Esophagus muscularis mucosa (tissue), 4 donors: ENCODE results near the gene FOXO6. TPM values are rescaled to one million over a fixed set of nuclear protein-coding genes. Genes with fewer than 3 reads are reported as not detected.

Source experiments
- DNase-seq: peaks from one replicate; pipeline ENCODE4 v3.0.0-alpha.2; 2017; ENCODE audit errors: extremely low spot score
- H3K27ac ChIP-seq, 4 donors: fragments of 200-600 bp; sonication (generic); replicated peaks in 1 of 4; 1 replicate in 3 of 4; 2 replicates in 1 of 4; pipeline ENCODE4 v1.5.1; 2016 to 2019; ENCODE audit warnings: mild to moderate bottlenecking in 1 of 4
- H3K27me3 ChIP-seq, 4 donors: fragments of 200-600 bp; sonication (generic); one replicate each; pipeline versions ENCODE4 v1.5.1 to v1.6.0; 2016 to 2019
- H3K36me3 ChIP-seq, 4 donors: fragments of 200-600 bp; sonication (generic); one replicate each; pipeline ENCODE4 v1.5.1; 2016 to 2019
- H3K4me1 ChIP-seq, 4 donors: fragments of 200-600 bp; sonication (generic); one replicate each; pipeline ENCODE4 v1.5.1; 2016 to 2019
- H3K4me3 ChIP-seq, 4 donors: fragments of 200-600 bp; sonication (generic); 1 replicate in 2 of 4; 2 replicates in 2 of 4; pipeline ENCODE4 v1.5.1; 2016 to 2019; ENCODE audit warnings: mild to moderate bottlenecking in 4 of 4, moderate library complexity in 1 of 4
- H3K9me3 ChIP-seq, 4 donors: fragments of 200-600 bp; sonication (generic); 1 replicate in 3 of 4; 2 replicates in 1 of 4; pipeline ENCODE4 v1.5.1; 2016 to 2019
- EP300 ChIP-seq: sonication (generic); formaldehyde crosslinking; IDR thresholded peaks from one replicate; pipeline ENCODE4 v1.6.1; 2017; ENCODE audit warnings: antibody characterized with exemption
- POLR2A ChIP-seq: fragments of 450-650 bp; IDR thresholded peaks from one replicate; pipeline ENCODE4 v1.6.1; 2017; ENCODE audit warnings: antibody characterized with exemption, moderate library complexity, mild to moderate bottlenecking, low read depth
- POLR2AphosphoS5 ChIP-seq, 2 donors: sonication (generic); formaldehyde crosslinking; IDR thresholded peaks; one replicate each; pipeline ENCODE4 v1.6.1; 2017; ENCODE audit warnings: antibody characterized with exemption in 2 of 2
- WGBS: methylation state at CpG from one replicate; pipeline ENCODE4 v1.1.5; 2018; 5-methylcytosine and 5-hydroxymethylcytosine counted together
- intact Hi-C: fragments of 100-400 bp; cut with DNase I; formaldehyde crosslinking; loops from one replicate; pipeline ENCODE4 v1.15.1; 2023
- total RNA-seq, 4 donors: library from RNA; depleted of rRNA; stranded (reverse); fragments of >200 nt; gene quantifications; one replicate each; pipeline versions ENCODE4 v1.1.0 to v1.2.1, GENCODE V29; 2016
- TF ChIP-seq, protein P1 (sequence below), 3 experiments: fragments of 200-600 bp in 2 of 3; fragments of 450-650 bp in 1 of 3; sonication (generic) in 2 of 3; IDR thresholded peaks; one replicate each; pipeline ENCODE4 v1.5.1; 2017 to 2019; ENCODE audit warnings: antibody characterized with exemption in 3 of 3, mild to moderate bottlenecking in 2 of 3, moderate library complexity in 1 of 3

Gene FOXO6
- total RNA-seq, 4 donors from 2014 or later = 0.33 to 1.3 (median 0.53) TPM

DNA sequence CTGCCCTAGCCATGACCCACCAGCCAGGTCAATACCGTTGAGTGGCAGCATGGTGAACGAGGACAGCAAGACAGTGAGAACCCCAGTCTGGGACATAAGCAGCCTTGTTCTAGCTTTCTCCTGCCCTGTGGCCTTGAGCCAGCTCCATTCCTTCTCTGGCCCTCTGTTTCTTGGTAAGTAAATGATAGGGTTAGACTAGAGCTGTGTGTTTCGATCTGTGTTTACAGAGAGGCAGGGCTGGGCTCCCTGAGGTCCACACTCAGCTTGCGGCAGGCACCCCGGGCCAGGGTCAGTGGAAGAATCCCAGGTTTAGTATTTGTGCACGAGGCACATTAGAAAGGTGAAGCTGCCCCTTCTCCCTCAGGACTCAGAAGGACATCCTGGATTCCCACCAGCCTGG lies 27.3 kb downstream of the FOXO6 start:
- Histone ChIP-seq H3K27ac (peak overlapping the region; percentile 39 to 57 (median 47)), H3K9me3 (no peaks in the 10 kb centered on the region), H3K4me3 (no peak overlapping the region), H3K36me3 (no peaks in the 10 kb centered on the region), H3K27me3 (no peaks in the 10 kb centered on the region), H3K4me1 (peaks cover 16 to 49% (median 34%) of the 10 kb centered on the region in 4 donors)
- 34% methylated on average over 6 of the region's 6 CpGs for WGBS
- no peak for DNase-seq
- intact Hi-C loops = no loop called here
- TF ChIP-seq, protein P1, sequence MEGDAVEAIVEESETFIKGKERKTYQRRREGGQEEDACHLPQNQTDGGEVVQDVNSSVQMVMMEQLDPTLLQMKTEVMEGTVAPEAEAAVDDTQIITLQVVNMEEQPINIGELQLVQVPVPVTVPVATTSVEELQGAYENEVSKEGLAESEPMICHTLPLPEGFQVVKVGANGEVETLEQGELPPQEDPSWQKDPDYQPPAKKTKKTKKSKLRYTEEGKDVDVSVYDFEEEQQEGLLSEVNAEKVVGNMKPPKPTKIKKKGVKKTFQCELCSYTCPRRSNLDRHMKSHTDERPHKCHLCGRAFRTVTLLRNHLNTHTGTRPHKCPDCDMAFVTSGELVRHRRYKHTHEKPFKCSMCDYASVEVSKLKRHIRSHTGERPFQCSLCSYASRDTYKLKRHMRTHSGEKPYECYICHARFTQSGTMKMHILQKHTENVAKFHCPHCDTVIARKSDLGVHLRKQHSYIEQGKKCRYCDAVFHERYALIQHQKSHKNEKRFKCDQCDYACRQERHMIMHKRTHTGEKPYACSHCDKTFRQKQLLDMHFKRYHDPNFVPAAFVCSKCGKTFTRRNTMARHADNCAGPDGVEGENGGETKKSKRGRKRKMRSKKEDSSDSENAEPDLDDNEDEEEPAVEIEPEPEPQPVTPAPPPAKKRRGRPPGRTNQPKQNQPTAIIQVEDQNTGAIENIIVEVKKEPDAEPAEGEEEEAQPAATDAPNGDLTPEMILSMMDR (IDR thresholded peaks at IDR 0.05) = no peak
- TF ChIP-seq POLR2A (no peak), POLR2AphosphoS5 (IDR thresholded peaks at IDR 0.05) (no peak), EP300 (no peak)

DNA sequence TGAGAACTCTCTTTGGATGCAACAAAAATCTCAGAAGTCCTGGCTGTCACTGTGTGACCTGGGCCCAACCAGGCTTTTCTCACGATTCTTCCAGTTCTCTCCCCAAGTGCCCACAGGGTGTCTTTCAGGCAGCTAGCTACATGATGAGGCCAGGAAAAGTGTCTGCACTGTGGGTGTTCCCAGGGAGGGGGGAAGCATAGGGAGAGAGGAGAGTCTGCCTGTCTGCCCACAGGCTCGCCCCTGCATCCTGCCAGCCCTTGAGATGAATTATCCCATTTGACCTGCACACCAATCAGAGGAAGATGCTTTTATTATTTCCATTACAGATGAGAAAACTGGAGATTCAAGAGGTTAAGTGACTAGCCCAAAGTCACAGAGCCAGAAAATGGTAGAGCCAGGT lies 27.8 kb downstream of the FOXO6 start:
- peak overlapping the region in 1 of 4 donors; percentile 51 for H3K27ac ChIP-seq
- no peaks in the 10 kb centered on the region for H3K9me3 ChIP-seq
- peaks cover 14 to 46% (median 32%) of the 10 kb centered on the region in 4 donors for H3K4me1 ChIP-seq
- no peak for DNase-seq
- intact Hi-C loops = no loop called here
- H3K36me3 ChIP-seq = no peaks in the 10 kb centered on the region
- no peak overlapping the region for H3K4me3 ChIP-seq
- TF ChIP-seq POLR2A = no peak
- no peak for TF ChIP-seq EP300
- no peak for TF ChIP-seq POLR2AphosphoS5 (IDR thresholded peaks at IDR 0.05)
- TF ChIP-seq, protein P1 (IDR thresholded peaks at IDR 0.05) = no peak
- no peaks in the 10 kb centered on the region for H3K27me3 ChIP-seq
- 56% methylated on average over 2 of the region's 2 CpGs for WGBS

DNA sequence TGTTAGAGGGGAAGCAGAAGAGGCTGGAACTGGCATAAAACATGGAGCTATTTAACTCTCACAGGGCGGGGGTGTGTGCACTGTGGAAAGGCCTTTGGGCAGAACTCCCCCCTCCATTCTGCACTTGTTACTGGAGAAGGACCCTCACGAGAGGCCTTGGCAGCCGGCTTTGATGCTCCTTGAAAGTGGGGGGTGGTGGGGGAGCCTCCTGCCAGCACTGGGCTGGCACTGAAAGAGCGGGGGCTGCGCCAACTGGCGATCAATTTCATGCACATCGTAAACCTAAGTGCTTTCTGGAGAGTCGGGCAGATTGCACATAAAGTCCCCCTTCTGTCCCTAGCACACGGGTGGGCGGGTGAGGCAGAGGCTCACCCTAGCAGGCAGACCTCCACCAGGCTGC lies 28.9 kb downstream of the FOXO6 start:
- H3K4me1 ChIP-seq = peaks cover 14 to 46% (median 32%) of the 10 kb centered on the region in 4 donors
- no peak for DNase-seq
- no peak overlapping the region for H3K27ac ChIP-seq
- TF ChIP-seq, protein P1 (IDR thresholded peaks at IDR 0.05) = no peak
- TF ChIP-seq POLR2A (no peak), POLR2AphosphoS5 (IDR thresholded peaks at IDR 0.05) (no peak), EP300 (no peak)
- no peak overlapping the region for H3K4me3 ChIP-seq
- no peaks in the 10 kb centered on the region for H3K9me3 ChIP-seq
- 77% methylated on average over 9 of the region's 10 CpGs for WGBS
- intact Hi-C loops = no loop called here
- no peaks in the 10 kb centered on the region for H3K36me3 ChIP-seq
- peaks cover 0 to 3% (median 0%) of the 10 kb centered on the region in 4 donors for H3K27me3 ChIP-seq

DNA sequence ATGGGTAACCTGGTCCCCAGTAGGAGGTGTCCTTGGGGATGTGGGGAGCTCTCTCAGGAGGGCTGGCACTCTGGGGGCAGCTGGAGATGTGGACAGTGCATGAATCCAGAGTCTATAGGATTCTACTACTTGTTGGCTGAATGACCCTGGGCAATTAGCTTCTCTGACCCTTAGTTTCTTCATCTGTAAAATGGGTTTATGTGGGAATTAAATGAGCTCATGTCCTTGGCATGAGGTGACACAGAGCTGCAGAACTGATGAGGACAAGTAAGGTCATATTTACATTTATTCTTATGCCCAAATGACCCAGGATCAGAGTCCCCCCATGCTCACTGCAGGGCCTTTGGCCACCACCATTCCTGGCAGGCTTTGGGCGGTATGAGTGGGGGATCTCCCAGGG lies 29.3 kb downstream of the FOXO6 start:
- TF ChIP-seq EP300 = no peak
- TF ChIP-seq POLR2AphosphoS5 (IDR thresholded peaks at IDR 0.05) = no peak
- no peak for TF ChIP-seq POLR2A
- TF ChIP-seq, protein P1 (IDR thresholded peaks at IDR 0.05) = no peak
- 88% methylated on average over 1 of the region's 1 CpG for WGBS
- peaks cover 0 to 5% (median under 1%) of the 10 kb centered on the region in 4 donors for H3K27me3 ChIP-seq
- intact Hi-C loops = no loop called here
- no peak for DNase-seq
- H3K27ac ChIP-seq = no peak overlapping the region
- no peaks in the 10 kb centered on the region for H3K9me3 ChIP-seq
- H3K4me1 ChIP-seq = peaks cover 14 to 43% (median 31%) of the 10 kb centered on the region in 4 donors
- no peaks in the 10 kb centered on the region for H3K36me3 ChIP-seq
- no peak overlapping the region for H3K4me3 ChIP-seq

DNA sequence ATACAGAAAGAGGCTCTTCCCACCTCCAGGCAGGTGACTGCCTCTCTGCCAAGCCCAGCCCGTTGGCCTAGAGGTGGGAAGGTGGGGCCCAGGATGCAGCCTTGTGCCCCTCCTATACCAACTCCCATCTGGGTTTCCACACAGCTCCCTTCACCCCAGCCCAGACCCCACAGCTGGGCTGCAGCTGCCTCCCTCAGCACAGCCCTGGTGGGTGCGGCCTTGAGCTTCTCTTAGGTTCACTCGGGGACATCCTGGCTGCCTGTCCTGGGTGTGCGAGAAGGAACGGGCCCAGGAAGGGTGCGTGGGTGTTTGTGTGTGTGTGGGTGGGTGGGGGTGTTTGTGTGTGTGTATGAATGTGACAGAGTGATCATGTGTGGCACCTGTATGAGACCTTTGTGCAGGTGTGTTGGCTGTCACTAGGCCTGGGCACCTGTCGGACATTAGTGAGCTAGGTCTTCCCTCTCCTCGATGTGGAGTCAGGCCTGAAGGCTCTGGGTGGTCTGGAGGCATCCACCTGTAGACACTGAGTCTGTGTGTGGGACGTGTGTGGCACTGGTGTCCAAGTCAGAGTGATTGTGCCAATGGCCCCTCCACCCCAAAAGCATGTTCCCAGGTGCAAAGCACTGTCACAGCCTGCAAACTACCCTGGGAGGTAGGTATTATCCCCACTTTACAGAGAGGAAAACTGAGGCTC lies 30.7 kb downstream of the FOXO6 start:
- no peaks in the 10 kb centered on the region for H3K36me3 ChIP-seq
- peaks cover 0 to 18% (median 3%) of the 10 kb centered on the region in 4 donors for H3K27me3 ChIP-seq
- DNase-seq = no peak
- 60% methylated on average over 1 of the region's 9 CpGs for WGBS
- TF ChIP-seq EP300 (no peak), POLR2A (no peak), POLR2AphosphoS5 (IDR thresholded peaks at IDR 0.05) (no peak)
- TF ChIP-seq, protein P1 (IDR thresholded peaks at IDR 0.05) = no peak
- H3K4me3 ChIP-seq = no peak overlapping the region
- no peak overlapping the region for H3K27ac ChIP-seq
- peaks cover 14 to 30% (median 24%) of the 10 kb centered on the region in 4 donors for H3K4me1 ChIP-seq
- intact Hi-C loops = no loop called here
- no peaks in the 10 kb centered on the region for H3K9me3 ChIP-seq
